SK-N-SH (cell line): Measurements from ENCODE around the gene ANP32A.
"Not testable (repeated sequence)": the region's sequence is repeated elsewhere in the genome, so short reads cannot be mapped to it uniquely, and the experiment has no call there.

Experiments used
- CHD2 ChIP-seq: fragments of 150-350 bp; IDR thresholded peaks from 2 replicates; pipeline ENCODE4 v1.6.1; 2018; ENCODE audit warnings: low read length; ENCODE audit not compliant: partially characterized antibody
- FOXM1 ChIP-seq: IDR thresholded peaks from 2 replicates; pipeline ENCODE4 v1.4.0; 2012; ENCODE audit warnings: low read depth, mild to moderate bottlenecking
- GABPA ChIP-seq: IDR thresholded peaks from 2 replicates; pipeline ENCODE4 v1.4.0; 2012; ENCODE audit warnings: low read depth, mild to moderate bottlenecking
- GATA2 ChIP-seq: sonication (generic); formaldehyde crosslinking; IDR thresholded peaks from 2 replicates; pipeline ENCODE4 v1.5.0; 2020; ENCODE audit warnings: mild to moderate bottlenecking, missing genetic modification reagents
- JUND ChIP-seq: IDR thresholded peaks from 2 replicates; pipeline ENCODE4 v1.4.0; 2012
- POLR2AphosphoS5 ChIP-seq: IDR thresholded peaks from 2 replicates; pipeline ENCODE4 v1.6.1; 2012; ENCODE audit warnings: low read depth, low read length
- RFX5 ChIP-seq: IDR thresholded peaks from 2 replicates; pipeline ENCODE4 v1.6.1; 2012; ENCODE audit warnings: mild to moderate bottlenecking, improper control_type of control experiment, low read length
- SMC3 ChIP-seq: IDR thresholded peaks from 2 replicates; pipeline ENCODE4 v1.6.1; 2012; ENCODE audit warnings: low read depth, low read length, improper control_type of control experiment
- YY1 ChIP-seq: IDR thresholded peaks from 2 replicates; pipeline ENCODE4 v1.4.0; 2012; ENCODE audit warnings: low read depth, mild to moderate bottlenecking
- ZBTB33 ChIP-seq: IDR thresholded peaks from 2 replicates; pipeline ENCODE4 v1.4.0; 2012; ENCODE audit warnings: low read depth, borderline replicate concordance
- TF ChIP-seq, protein P1 (sequence below): IDR thresholded peaks from 2 replicates; pipeline ENCODE4 v1.6.1; 2012; ENCODE audit warnings: mild to moderate bottlenecking, low read depth, low read length, moderate library complexity
- TF ChIP-seq, protein P2 (sequence below): fragments of 200-600 bp; sonication (generic); IDR thresholded peaks from 2 replicates; pipeline ENCODE4 v1.6.1; 2017; ENCODE audit warnings: antibody characterized with exemption, mild to moderate bottlenecking, moderate library complexity
- TF ChIP-seq, protein P3 (sequence below): fragments of 150-350 bp; IDR thresholded peaks from 2 replicates; pipeline ENCODE4 v1.6.1; 2017; ENCODE audit warnings: antibody characterized with exemption, low read length, low read depth, borderline replicate concordance

DNA sequence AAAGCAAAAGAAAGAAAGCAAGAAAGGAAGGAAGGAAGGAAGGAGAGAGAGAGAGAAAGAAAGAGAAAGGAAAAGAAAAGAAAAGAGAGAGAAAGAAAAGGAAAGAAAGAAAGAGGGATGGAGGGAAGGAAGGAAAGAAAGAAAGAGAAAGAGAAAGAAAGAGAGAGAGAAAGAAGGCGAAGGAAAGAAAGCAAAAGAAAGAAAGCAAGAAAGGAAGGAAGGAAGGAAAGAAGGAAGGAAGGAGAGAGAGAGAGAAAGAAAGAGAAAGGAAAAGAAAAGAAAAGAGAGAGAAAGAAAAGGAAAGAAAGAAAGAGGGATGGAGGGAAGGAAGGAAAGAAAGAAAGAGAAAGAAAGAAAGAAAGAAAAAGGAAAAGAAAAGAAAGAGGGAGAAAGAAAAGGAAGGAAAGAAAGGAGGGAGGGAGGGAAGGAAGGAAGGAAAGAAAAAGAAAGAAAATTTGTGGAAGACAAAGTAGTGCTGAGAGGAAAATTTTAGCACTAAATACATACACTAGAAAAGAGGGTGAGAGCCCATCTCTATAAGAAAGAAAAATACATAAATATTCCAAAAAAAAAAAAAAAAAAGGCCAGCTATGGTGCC is 60.6 kb downstream of the ANP32A start:
- not testable (repeated sequence) for TF ChIP-seq GABPA; GATA2 (CRISPR knock-in tag); CHD2; RFX5; FOXM1; POLR2AphosphoS5; YY1; JUND; SMC3; ZBTB33
- TF ChIP-seq, protein P1, sequence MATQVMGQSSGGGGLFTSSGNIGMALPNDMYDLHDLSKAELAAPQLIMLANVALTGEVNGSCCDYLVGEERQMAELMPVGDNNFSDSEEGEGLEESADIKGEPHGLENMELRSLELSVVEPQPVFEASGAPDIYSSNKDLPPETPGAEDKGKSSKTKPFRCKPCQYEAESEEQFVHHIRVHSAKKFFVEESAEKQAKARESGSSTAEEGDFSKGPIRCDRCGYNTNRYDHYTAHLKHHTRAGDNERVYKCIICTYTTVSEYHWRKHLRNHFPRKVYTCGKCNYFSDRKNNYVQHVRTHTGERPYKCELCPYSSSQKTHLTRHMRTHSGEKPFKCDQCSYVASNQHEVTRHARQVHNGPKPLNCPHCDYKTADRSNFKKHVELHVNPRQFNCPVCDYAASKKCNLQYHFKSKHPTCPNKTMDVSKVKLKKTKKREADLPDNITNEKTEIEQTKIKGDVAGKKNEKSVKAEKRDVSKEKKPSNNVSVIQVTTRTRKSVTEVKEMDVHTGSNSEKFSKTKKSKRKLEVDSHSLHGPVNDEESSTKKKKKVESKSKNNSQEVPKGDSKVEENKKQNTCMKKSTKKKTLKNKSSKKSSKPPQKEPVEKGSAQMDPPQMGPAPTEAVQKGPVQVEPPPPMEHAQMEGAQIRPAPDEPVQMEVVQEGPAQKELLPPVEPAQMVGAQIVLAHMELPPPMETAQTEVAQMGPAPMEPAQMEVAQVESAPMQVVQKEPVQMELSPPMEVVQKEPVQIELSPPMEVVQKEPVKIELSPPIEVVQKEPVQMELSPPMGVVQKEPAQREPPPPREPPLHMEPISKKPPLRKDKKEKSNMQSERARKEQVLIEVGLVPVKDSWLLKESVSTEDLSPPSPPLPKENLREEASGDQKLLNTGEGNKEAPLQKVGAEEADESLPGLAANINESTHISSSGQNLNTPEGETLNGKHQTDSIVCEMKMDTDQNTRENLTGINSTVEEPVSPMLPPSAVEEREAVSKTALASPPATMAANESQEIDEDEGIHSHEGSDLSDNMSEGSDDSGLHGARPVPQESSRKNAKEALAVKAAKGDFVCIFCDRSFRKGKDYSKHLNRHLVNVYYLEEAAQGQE, result not testable (repeated sequence)
- TF ChIP-seq, protein P2, sequence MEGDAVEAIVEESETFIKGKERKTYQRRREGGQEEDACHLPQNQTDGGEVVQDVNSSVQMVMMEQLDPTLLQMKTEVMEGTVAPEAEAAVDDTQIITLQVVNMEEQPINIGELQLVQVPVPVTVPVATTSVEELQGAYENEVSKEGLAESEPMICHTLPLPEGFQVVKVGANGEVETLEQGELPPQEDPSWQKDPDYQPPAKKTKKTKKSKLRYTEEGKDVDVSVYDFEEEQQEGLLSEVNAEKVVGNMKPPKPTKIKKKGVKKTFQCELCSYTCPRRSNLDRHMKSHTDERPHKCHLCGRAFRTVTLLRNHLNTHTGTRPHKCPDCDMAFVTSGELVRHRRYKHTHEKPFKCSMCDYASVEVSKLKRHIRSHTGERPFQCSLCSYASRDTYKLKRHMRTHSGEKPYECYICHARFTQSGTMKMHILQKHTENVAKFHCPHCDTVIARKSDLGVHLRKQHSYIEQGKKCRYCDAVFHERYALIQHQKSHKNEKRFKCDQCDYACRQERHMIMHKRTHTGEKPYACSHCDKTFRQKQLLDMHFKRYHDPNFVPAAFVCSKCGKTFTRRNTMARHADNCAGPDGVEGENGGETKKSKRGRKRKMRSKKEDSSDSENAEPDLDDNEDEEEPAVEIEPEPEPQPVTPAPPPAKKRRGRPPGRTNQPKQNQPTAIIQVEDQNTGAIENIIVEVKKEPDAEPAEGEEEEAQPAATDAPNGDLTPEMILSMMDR, result not testable (repeated sequence)
- TF ChIP-seq, protein P3, sequence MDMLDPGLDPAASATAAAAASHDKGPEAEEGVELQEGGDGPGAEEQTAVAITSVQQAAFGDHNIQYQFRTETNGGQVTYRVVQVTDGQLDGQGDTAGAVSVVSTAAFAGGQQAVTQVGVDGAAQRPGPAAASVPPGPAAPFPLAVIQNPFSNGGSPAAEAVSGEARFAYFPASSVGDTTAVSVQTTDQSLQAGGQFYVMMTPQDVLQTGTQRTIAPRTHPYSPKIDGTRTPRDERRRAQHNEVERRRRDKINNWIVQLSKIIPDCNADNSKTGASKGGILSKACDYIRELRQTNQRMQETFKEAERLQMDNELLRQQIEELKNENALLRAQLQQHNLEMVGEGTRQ, result not testable (repeated sequence)
